A673 (cell line): ENCODE results near the gene ZBTB39. TPM values are rescaled to one million over a fixed set of nuclear protein-coding genes. Genes with fewer than 3 reads are reported as not detected.
"Not testable (repeated sequence)": the region's sequence is repeated elsewhere in the genome, so short reads cannot be mapped to it uniquely, and the experiment has no call there.

ENCODE experiments used
- BruUV-seq: library from RNA; stranded (reverse); fragments of 400-500 nt; replicated peaks from 2 replicates; lab custom pipeline; 2021; lab: Mats Ljungman, UMichigan
- CTCF ChIA-PET: fragments of 300-600 bp; sonication (Branson Sonifier 250); formaldehyde crosslinking; loops from one replicate; lab custom pipeline; 2022; ENCODE audit warnings: antibody characterized with exemption; lab: Charles Lee
- POLR2A ChIA-PET: fragments of 300-600 bp; sonication (Branson Sonifier 250); formaldehyde crosslinking; loops from one replicate; lab custom pipeline; 2022; ENCODE audit warnings: antibody characterized with exemption; ENCODE audit not compliant: low non-redundant PET; lab: Charles Lee
- DNase-seq: peaks from one replicate; pipeline ENCODE4 v3.0.0-alpha.2; 2015; ENCODE audit warnings: low spot score
- H3K27ac ChIP-seq: fragments of 200-600 bp; sonication (generic); 2 replicates; pipeline ENCODE4 v1.5.1; 2016; ENCODE audit warnings: mixed run types, low read depth, mild to moderate bottlenecking, mixed read lengths, antibody characterized with exemption, low read length; ENCODE audit not compliant: poor library complexity, severe bottlenecking
- H3K27me3 ChIP-seq: fragments of 200-600 bp; sonication (generic); replicated peaks from 2 replicates; pipeline ENCODE4 v1.6.1; 2017; ENCODE audit warnings: mixed run types, low read depth, mild to moderate bottlenecking, mixed read lengths, antibody characterized with exemption, low read length; ENCODE audit not compliant: insufficient read depth, poor library complexity
- H3K36me3 ChIP-seq: fragments of 200-600 bp; sonication (generic); 2 replicates; pipeline ENCODE4 v1.6.1; 2016; ENCODE audit warnings: mixed run types, mild to moderate bottlenecking, mixed read lengths, antibody characterized with exemption, low read length; ENCODE audit not compliant: insufficient read depth, poor library complexity, severe bottlenecking
- H3K4me1 ChIP-seq: fragments of 200-600 bp; sonication (generic); 2 replicates; pipeline ENCODE4 v1.6.1; 2017; ENCODE audit warnings: mixed run types, mild to moderate bottlenecking, mixed read lengths, antibody characterized with exemption, low read length; ENCODE audit not compliant: insufficient read depth, poor library complexity, severe bottlenecking
- H3K4me3 ChIP-seq: fragments of 200-600 bp; sonication (generic); 2 replicates; pipeline ENCODE4 v1.5.1; 2016; ENCODE audit warnings: low read depth, mixed run types, mild to moderate bottlenecking, mixed read lengths, low read length; ENCODE audit not compliant: poor library complexity, severe bottlenecking
- H3K9me3 ChIP-seq: fragments of 200-600 bp; sonication (generic); 2 replicates; pipeline ENCODE4 v1.6.1; 2016; ENCODE audit warnings: mixed run types, low read depth, mild to moderate bottlenecking, mixed read lengths, antibody characterized with exemption, low read length; ENCODE audit not compliant: poor library complexity, severe bottlenecking
- CTCF ChIP-seq: fragments of 300-800, 200-600 bp; sonication (generic); conservative IDR thresholded peaks from 2 replicates; pipeline ENCODE4 v1.5.1; 2017; ENCODE audit warnings: low read depth, mild to moderate bottlenecking, antibody characterized with exemption, low read length, moderate library complexity, mixed read lengths
- EZH2 ChIP-seq: fragments of 200-600 bp; sonication (generic); IDR thresholded peaks from 2 replicates; pipeline ENCODE4 v1.6.1; 2017; ENCODE audit warnings: borderline replicate concordance, low read depth, mild to moderate bottlenecking, mixed read lengths, antibody characterized with exemption, low read length; ENCODE audit not compliant: poor library complexity, severe bottlenecking
- intact Hi-C: fragments of 100-400 bp; cut with micrococcal nuclease; formaldehyde crosslinking; loops from one replicate; pipeline ENCODE4 v1.10.0; 2022; ENCODE audit not compliant: unreplicated experiment
- total RNA-seq: library from RNA; stranded (reverse); gene quantifications from 2 replicates; pipeline ENCODE4 v1.2.3, GENCODE V29; 2021

Gene ZBTB39
- total RNA-seq, 1 experiment from 2014 or later, result 18.2 TPM

GRCh38 chr12:56980268-56980667 lies 26.1 kb downstream of the ZBTB39 start:
- Histone ChIP-seq H3K9me3 (no peaks in the 10 kb centered on the region), H3K27ac (no peak overlapping the region), H3K4me1 (no peaks in the 10 kb centered on the region), H3K27me3 (no peaks in the 10 kb centered on the region), H3K36me3 (no peaks in the 10 kb centered on the region), H3K4me3 (no peak overlapping the region)
- no peak for DNase-seq
- intact Hi-C loops, result no loop called here
- no TSS peak for BruUV-seq
- TF ChIP-seq EZH2, result no peak
- no peak for TF ChIP-seq CTCF
- ChIA-PET CTCF (no interaction called here), POLR2A (no interaction called here)

GRCh38 chr12:56979628-56980027 lies 26.7 kb downstream of the ZBTB39 start:
- ChIA-PET CTCF (no interaction called here), POLR2A (no interaction called here)
- Histone ChIP-seq H3K4me3 (no peak overlapping the region), H3K36me3 (no peaks in the 10 kb centered on the region), H3K27ac (no peak overlapping the region), H3K9me3 (no peaks in the 10 kb centered on the region), H3K27me3 (no peaks in the 10 kb centered on the region), H3K4me1 (no peaks in the 10 kb centered on the region)
- TF ChIP-seq EZH2 (no peak), CTCF (no peak)
- no TSS peak for BruUV-seq
- no peak for DNase-seq
- intact Hi-C loops, result no loop called here

GRCh38 chr12:56978397-56979138 lies 27.8 kb downstream of the ZBTB39 start:
- Histone ChIP-seq H3K4me3 (no peak overlapping the region), H3K9me3 (no peaks in the 10 kb centered on the region), H3K4me1 (no peaks in the 10 kb centered on the region), H3K36me3 (no peaks in the 10 kb centered on the region), H3K27ac (no peak overlapping the region), H3K27me3 (no peaks in the 10 kb centered on the region)
- intact Hi-C loops, result no loop called here
- no peak for TF ChIP-seq EZH2
- no peak for TF ChIP-seq CTCF
- ChIA-PET CTCF (interaction anchor here (0.6 kb wide), 1 partner anchor 23 kb away, joined by 3 read pairs; no protein-coding TSS in a partner anchor), POLR2A (no interaction called here)
- no TSS peak for BruUV-seq
- no peak for DNase-seq

GRCh38 chr12:56977361-56977760 lies 29.0 kb downstream of the ZBTB39 start:
- H3K27ac ChIP-seq, DNase-seq, BruUV-seq, CTCF ChIA-PET, H3K36me3 ChIP-seq, H3K4me1 ChIP-seq, intact Hi-C loops, H3K9me3 ChIP-seq, POLR2A ChIA-PET, H3K27me3 ChIP-seq, H3K4me3 ChIP-seq: not testable (repeated sequence)

GRCh38 chr12:56974224-56974623 lies 32.1 kb downstream of the ZBTB39 start:
- BruUV-seq, H3K27ac ChIP-seq, DNase-seq, H3K9me3 ChIP-seq, H3K4me3 ChIP-seq, POLR2A ChIA-PET, CTCF ChIA-PET, H3K36me3 ChIP-seq, H3K27me3 ChIP-seq, intact Hi-C loops, H3K4me1 ChIP-seq: not testable (repeated sequence)
